GM15510 (cell line): Measurements from ENCODE around the gene TMEM161B.

Source experiments
- POLR2A ChIP-seq: IDR thresholded peaks from 3 replicates; pipeline ENCODE4 v1.6.1; 2011; ENCODE audit warnings: borderline replicate concordance; ENCODE audit not compliant: insufficient read length; ENCODE audit errors: extremely low read depth

TMEM161B gene

GRCh38 chr5:88145611-88146467, 122.8 kb downstream of the TMEM161B start:
- no peak for TF ChIP-seq POLR2A

- TF ChIP-seq POLR2A = no peak
These were observed 123.4 kb downstream of the TMEM161B start for GRCh38 chr5:88145221-88145610.
